GM18517 (cell line): ENCODE data around the gene SLC12A6.
A peak's percentile ranks its signal among the peaks of the same experiment; 100 is the strongest.

Experiments
- ATAC-seq: cut with Tn5 transposase; IDR thresholded peaks from one replicate; pipeline ENCODE4 v1.9.1; 2021; ENCODE audit warnings: mild to moderate bottlenecking, moderate library complexity; ENCODE audit not compliant: unreplicated experiment

SLC12A6 gene

DNA sequence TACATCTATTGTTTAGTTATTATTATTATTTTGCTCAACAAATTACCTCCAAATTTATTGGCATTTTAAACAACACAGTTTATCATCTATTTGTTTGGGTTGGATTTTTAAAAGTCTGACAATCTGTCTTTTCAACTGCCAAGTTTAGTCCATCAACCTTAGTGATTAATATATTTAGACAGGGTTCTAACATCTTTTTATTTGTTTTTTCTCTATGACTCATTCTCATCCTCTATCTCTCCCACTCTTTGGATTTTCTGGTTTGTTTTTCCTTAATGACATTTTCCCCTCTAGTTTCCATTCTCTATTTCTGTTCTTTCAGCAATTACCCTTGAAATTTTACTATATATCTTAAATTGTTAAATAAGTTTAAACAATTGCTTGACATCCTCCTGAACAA, 70.8 kb downstream of the SLC12A6 start:
- ATAC-seq: no peak

DNA sequence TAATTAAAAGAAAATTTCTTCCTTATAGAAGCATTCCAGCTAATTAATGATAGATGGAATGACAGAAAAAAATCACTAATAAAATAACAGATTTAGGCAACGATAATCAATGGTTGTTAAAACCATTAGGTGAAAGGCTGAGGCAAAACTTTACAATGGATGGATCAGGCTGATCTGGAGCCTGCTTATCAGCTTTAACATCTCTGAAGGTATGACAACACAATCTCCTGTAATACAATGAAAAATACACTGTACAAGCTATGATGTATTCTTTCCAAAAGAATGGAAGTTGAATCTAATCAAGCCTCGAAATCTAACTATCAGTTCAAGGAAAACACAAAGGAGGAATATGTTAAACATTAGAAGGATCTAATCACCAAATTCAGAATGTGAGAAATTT, 73.5 kb downstream of the SLC12A6 start:
- no peak for ATAC-seq

GRCh38 chr15:34262362-34262761, 75.2 kb downstream of the SLC12A6 start:
- no peak for ATAC-seq

DNA sequence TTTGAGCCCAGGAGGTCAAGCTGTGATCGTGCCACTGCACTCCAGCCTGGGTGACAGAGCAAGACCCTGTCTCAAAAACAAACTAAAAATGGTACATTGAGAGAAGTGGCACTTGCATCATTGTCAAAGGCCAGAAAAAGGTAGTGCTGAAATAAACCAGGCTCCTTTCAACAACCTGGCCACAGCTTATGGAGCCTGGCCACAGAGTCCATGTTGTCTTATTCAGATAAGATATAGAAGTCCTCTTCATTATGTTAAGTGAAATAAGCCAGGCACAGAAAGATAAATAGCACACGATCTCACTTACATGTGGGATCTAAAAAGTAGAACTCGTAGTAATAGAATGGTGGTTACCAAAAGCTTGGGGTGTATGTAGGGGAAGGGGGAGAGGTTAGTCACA, 78.0 kb downstream of the SLC12A6 start:
- no peak for ATAC-seq

DNA sequence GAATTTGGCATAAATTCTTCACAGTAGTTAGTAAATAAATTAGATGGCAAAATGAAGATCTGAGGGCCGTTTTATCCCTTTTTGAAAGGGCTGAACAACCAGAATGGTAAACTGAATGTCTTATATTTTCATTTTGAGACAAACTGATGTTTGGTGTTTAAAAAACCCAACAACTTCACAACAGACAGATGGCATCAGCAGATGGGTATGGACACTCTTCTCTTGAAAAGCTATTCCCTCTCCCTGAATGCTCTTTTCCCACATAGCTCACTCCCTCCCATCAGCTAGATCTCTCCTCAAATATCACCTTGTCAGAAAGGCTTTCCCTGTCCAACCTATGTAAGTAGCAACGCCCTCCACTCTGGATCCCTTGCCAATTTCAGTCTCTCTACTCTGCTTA, 79.4 kb downstream of the SLC12A6 start:
- no peak for ATAC-seq

- no peak for ATAC-seq
Observed at GRCh38 chr15:34252545-34252944, 85.0 kb downstream of the SLC12A6 start.

GRCh38 chr15:34248190-34248589, 89.4 kb downstream of the SLC12A6 start:
- ATAC-seq: no peak

- ATAC-seq: no peak
Observed at GRCh38 chr15:34246276-34246976, 91.2 kb downstream of the SLC12A6 start.

GRCh38 chr15:34243226-34243625, 94.4 kb downstream of the SLC12A6 start:
- no peak for ATAC-seq

DNA sequence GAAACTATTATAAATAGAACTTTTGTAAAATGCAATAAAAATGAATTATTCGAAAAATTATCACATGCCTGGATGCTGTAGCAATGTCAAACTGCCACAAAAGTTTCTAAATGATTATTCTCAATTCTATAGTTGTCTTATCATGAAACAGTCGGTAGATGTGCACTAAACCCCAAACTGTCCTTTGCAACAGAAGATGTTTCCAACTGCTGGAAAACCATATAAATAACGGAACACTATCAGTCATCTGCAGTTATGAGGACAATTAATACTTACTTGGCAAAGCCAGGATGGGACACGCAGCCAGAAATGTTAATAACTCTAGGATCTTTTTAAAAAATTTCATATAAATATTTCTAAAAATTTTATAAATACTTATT, 95.3 kb downstream of the SLC12A6 start:
- no peak for ATAC-seq

- peak; percentile 83 for ATAC-seq
Observed at GRCh38 chr15:34241376-34242330, 95.9 kb downstream of the SLC12A6 start.

GRCh38 chr15:34240537-34240936, 97.0 kb downstream of the SLC12A6 start:
- ATAC-seq: no peak

- ATAC-seq: no peak
Observed at GRCh38 chr15:34239151-34239808, 98.3 kb downstream of the SLC12A6 start.

GRCh38 chr15:34233614-34234013, 104.0 kb downstream of the SLC12A6 start:
- no peak for ATAC-seq

DNA sequence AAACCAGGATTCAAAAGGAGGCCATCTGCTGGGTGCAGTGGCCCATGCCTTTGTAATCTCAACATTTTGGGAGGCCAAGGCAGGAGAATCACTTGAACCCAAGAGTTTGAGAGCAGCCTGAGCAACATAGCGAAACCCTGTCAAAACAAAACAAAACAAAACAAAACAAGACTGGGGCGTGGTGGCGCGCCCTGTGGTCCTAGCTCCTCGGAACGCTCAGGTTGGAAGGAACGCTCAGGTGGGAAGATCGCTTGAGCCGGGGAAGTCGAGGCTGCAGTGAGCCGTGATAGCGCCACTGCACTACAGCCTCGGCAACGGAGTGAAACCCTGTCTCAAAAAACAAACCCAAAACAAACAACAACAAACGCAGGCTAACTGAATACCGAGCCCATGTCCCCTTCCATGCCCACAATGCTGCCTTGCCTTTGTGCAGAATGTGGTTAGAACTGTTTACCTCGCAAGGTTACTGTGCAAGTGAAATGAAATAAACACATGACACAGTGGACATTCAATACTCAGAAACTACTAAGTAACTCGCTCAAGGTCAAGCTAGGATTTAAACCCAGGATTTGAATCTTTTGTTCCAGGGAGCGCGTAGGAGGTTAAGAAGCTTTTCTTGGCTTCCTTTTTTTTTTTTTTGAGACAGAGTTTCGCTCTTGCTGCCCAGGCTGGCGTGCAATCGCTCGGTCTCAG, 113.5 kb downstream of the SLC12A6 start:
- peak; percentile 4 for ATAC-seq

DNA sequence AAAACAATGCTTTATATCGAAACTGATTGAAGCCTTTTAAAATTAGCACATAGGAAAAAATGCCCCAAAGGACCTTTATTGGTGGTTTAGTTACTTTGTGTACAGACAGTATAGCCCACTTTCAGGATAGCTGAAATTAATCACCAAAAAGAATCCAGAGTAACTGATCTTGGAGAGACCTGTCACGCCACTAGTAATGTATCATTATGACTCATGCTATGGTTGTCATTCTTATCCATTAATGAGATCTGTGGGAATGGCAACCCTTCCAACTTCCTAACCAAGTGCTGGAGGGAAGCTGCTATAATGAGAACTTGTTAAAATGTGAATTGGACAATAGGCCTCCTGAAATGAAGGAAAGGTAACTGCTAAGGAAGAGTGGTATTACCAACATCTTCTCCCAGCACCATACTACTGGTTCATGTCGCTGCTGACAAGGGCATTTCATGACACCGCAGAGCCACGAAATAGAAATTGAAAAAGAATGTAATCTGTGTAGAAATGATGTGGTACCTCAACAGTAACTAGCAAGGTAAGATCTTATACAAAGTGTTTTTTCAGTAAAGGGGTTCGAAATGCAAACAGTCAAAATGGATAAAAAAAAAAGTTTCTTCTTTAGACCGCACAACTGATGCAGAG, 119.9 kb downstream of the SLC12A6 start:
- no peak for ATAC-seq

GRCh38 chr15:34216527-34217270, 120.9 kb downstream of the SLC12A6 start:
- ATAC-seq: no peak

- no peak for ATAC-seq
Observed at GRCh38 chr15:34214135-34214534, 123.4 kb downstream of the SLC12A6 start.

DNA sequence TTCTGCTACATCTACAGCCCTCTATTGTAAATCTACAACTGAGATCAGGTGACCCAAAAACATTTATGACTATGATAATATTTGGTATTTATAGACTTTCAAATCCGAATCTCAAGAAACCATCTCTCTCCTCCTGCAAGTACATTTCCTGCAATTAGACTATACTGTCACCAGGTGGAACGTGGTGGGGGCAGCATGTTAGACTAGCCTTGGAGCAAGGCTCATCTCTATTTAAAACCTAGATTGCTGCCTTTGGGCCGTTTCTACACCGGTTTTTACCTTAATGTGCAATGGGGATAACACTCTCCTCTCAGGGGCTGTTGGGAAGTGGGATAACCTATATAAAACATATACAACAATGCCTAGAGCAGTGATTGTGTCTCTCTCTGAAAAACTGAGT, 123.9 kb downstream of the SLC12A6 start:
- ATAC-seq: no peak
